ENCODE results near the gene TREX2. TPM values are rescaled to one million over a fixed set of nuclear protein-coding genes. Genes with fewer than 3 reads are reported as not detected.

TREX2 gene
- polyA plus RNA-seq, 1 donor from 2014 or later: not detected

GRCh38 chrX:153493085-153493484 is 47.2 kb upstream of the TREX2 start:
- H4K20me1 ChIP-seq (ENCODE audit: insufficient read depth): no peaks in the 10 kb centered on the region
- TF ChIP-seq EP300 (conservative IDR thresholded peaks at IDR 0.05; ENCODE audit: poor library complexity, severe bottlenecking) (no peak), RAD21 (conservative IDR thresholded peaks at IDR 0.05) (no peak), REST (IDR thresholded peaks at IDR 0.05; ENCODE audit: borderline replicate concordance) (no peak), SMC3 (conservative IDR thresholded peaks at IDR 0.05; ENCODE audit: poor library complexity) (no peak)
- no peaks in the 10 kb centered on the region for H3K27me3 ChIP-seq (ENCODE audit: insufficient read depth, low read depth, low read length)
- H3K9me3 ChIP-seq (ENCODE audit: low read length): no peaks in the 10 kb centered on the region
- no peaks in the 10 kb centered on the region for H3K9me2 ChIP-seq (ENCODE audit: insufficient read depth, low read length)
- no peak overlapping the region for H2AFZ ChIP-seq (ENCODE audit: low read depth, low read length)
- H3F3A ChIP-seq (ENCODE audit: insufficient read depth, low read length, poor library complexity, severe bottlenecking): no peaks in the 10 kb centered on the region
- H3K4me2 ChIP-seq (ENCODE audit: low read length): no peak overlapping the region
- no peaks in the 10 kb centered on the region for H3K79me2 ChIP-seq (replicated peaks; ENCODE audit: insufficient read depth, low read length)
- H3K9ac ChIP-seq (ENCODE audit: low read length): no peak overlapping the region
- H3K27ac ChIP-seq (ENCODE audit: low read length): no peak overlapping the region
- H3K36me3 ChIP-seq (ENCODE audit: insufficient read depth, low read length): no peaks in the 10 kb centered on the region
- no peak overlapping the region for H3K4me3 ChIP-seq (ENCODE audit: low read length)

DNA sequence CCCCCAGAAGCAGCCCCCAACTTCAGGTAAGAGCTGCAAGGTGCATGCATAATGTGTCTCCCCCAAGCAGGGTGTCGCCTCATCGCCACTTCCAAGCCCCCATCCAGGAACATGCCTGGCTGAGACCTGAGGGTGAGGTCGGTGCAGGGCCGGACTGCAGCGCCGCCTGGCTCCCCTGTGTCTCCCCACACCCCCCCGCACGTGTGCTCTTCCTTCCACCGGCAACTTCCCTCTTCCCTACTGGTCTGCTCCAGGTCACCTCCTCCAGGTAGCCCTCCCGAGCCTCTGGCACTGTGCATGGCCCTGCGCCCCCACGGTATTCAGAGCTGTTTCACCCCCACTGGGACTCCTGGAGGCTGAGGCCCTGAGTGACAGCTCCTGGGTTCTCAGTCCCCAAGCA is 46.7 kb upstream of the TREX2 start:
- H3K4me3 ChIP-seq (ENCODE audit: low read length): no peak overlapping the region
- H3K36me3 ChIP-seq (ENCODE audit: insufficient read depth, low read length): no peaks in the 10 kb centered on the region
- no peaks in the 10 kb centered on the region for H3K9me2 ChIP-seq (ENCODE audit: insufficient read depth, low read length)
- no peaks in the 10 kb centered on the region for H3F3A ChIP-seq (ENCODE audit: insufficient read depth, low read length, poor library complexity, severe bottlenecking)
- no peak overlapping the region for H3K4me2 ChIP-seq (ENCODE audit: low read length)
- no peak overlapping the region for H3K27ac ChIP-seq (ENCODE audit: low read length)
- H3K9me3 ChIP-seq (ENCODE audit: low read length): no peaks in the 10 kb centered on the region
- H3K9ac ChIP-seq (ENCODE audit: low read length): no peak overlapping the region
- H4K20me1 ChIP-seq (ENCODE audit: insufficient read depth): no peaks in the 10 kb centered on the region
- H3K27me3 ChIP-seq (ENCODE audit: insufficient read depth, low read depth, low read length): no peaks in the 10 kb centered on the region
- H2AFZ ChIP-seq (ENCODE audit: low read depth, low read length): no peak overlapping the region
- no peak for TF ChIP-seq SMC3 (conservative IDR thresholded peaks at IDR 0.05; ENCODE audit: poor library complexity)
- no peak for TF ChIP-seq RAD21 (conservative IDR thresholded peaks at IDR 0.05)
- H3K79me2 ChIP-seq (replicated peaks; ENCODE audit: insufficient read depth, low read length): no peaks in the 10 kb centered on the region

DNA sequence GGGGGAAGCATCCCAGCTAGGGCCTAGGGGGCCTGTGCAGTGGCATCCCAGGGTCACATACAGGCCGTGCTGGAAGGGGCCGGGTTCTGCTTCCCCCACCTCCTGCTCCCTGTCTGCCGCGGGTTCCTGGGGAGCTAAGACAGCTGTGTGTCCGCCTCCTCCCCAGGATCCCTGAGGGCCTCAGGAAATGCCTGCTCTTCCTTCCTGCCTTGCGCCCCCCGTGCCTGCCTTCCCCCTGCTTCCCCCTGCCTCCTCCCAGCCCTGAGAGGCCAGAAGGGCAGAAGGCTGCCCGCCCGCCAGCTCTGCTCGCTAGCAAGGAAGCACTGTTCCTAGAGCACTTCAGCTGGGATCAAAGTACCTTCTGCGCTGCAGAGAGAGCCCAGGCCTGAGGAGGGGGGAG is 46.1 kb upstream of the TREX2 start:
- Histone ChIP-seq H3F3A (ENCODE audit: insufficient read depth, low read length, poor library complexity, severe bottlenecking) (no peaks in the 10 kb centered on the region), H3K9me3 (ENCODE audit: low read length) (no peaks in the 10 kb centered on the region)

More for the DNA sequence above, 46.1 kb upstream of the TREX2 start:
- Histone ChIP-seq H3K9me2 (ENCODE audit: insufficient read depth, low read length) (no peaks in the 10 kb centered on the region), H3K9ac (ENCODE audit: low read length) (no peak overlapping the region), H3K27me3 (ENCODE audit: insufficient read depth, low read depth, low read length) (no peaks in the 10 kb centered on the region), H3K4me2 (ENCODE audit: low read length) (no peak overlapping the region), H3K36me3 (ENCODE audit: insufficient read depth, low read length) (no peaks in the 10 kb centered on the region), H3K79me2 (replicated peaks; ENCODE audit: insufficient read depth, low read length) (no peaks in the 10 kb centered on the region), H3K27ac (ENCODE audit: low read length) (no peak overlapping the region), H2AFZ (ENCODE audit: low read depth, low read length) (no peak overlapping the region), H4K20me1 (ENCODE audit: insufficient read depth) (no peaks in the 10 kb centered on the region), H3K4me3 (ENCODE audit: low read length) (no peak overlapping the region)
- TF ChIP-seq, protein P1, sequence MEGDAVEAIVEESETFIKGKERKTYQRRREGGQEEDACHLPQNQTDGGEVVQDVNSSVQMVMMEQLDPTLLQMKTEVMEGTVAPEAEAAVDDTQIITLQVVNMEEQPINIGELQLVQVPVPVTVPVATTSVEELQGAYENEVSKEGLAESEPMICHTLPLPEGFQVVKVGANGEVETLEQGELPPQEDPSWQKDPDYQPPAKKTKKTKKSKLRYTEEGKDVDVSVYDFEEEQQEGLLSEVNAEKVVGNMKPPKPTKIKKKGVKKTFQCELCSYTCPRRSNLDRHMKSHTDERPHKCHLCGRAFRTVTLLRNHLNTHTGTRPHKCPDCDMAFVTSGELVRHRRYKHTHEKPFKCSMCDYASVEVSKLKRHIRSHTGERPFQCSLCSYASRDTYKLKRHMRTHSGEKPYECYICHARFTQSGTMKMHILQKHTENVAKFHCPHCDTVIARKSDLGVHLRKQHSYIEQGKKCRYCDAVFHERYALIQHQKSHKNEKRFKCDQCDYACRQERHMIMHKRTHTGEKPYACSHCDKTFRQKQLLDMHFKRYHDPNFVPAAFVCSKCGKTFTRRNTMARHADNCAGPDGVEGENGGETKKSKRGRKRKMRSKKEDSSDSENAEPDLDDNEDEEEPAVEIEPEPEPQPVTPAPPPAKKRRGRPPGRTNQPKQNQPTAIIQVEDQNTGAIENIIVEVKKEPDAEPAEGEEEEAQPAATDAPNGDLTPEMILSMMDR (IDR thresholded peaks at IDR 0.05; ENCODE audit: poor library complexity, severe bottlenecking): no peak
- TF ChIP-seq EP300 (conservative IDR thresholded peaks at IDR 0.05; ENCODE audit: poor library complexity, severe bottlenecking) (no peak), TAF1 (IDR thresholded peaks at IDR 0.05; ENCODE audit: low read depth) (no peak), REST (IDR thresholded peaks at IDR 0.05; ENCODE audit: borderline replicate concordance) (no peak), RAD21 (conservative IDR thresholded peaks at IDR 0.05) (no peak), EZH2 (IDR thresholded peaks at IDR 0.05; ENCODE audit: borderline replicate concordance, insufficient read depth, low read length, poor library complexity, severe bottlenecking) (no peak), POLR2AphosphoS5 (IDR thresholded peaks at IDR 0.05) (no peak), SMC3 (conservative IDR thresholded peaks at IDR 0.05; ENCODE audit: poor library complexity) (no peak), MXI1 (conservative IDR thresholded peaks at IDR 0.05; ENCODE audit: poor library complexity, severe bottlenecking) (no peak)
